OCI-LY7 (cell line): ENCODE results near the gene PNMA8C. TPM values are rescaled to one million over a fixed set of nuclear protein-coding genes. Genes with fewer than 3 reads are reported as not detected.

Source experiments
- BruUV-seq: library from RNA; stranded (reverse); fragments of 400-500 nt; replicated peaks from 2 replicates; lab custom pipeline; 2021; lab: Mats Ljungman, UMichigan
- CTCF ChIA-PET: fragments of 300-600 bp; sonication (Branson Sonifier 250); formaldehyde crosslinking; loops from one replicate; lab custom pipeline; 2022; ENCODE audit warnings: antibody characterized with exemption; ENCODE audit not compliant: unreplicated experiment; lab: Charles Lee
- POLR2A ChIA-PET: fragments of 300-600 bp; sonication (Branson Sonifier 250); formaldehyde crosslinking; loops from one replicate; lab custom pipeline; 2022; ENCODE audit warnings: antibody characterized with exemption; lab: Charles Lee
- DNase-seq: peaks from one replicate; pipeline ENCODE4 v3.0.0-alpha.2; 2015; ENCODE audit warnings: low spot score
- H2AFZ ChIP-seq: fragments of 200-600 bp; sonication (generic), shearing (Covaris generic); 2 replicates; pipeline ENCODE4 v1.6.1; 2014; ENCODE audit warnings: mild to moderate bottlenecking, antibody characterized with exemption, low read length, moderate library complexity
- H3K27ac ChIP-seq: fragments of 200-600 bp; sonication (generic); 2 replicates; pipeline ENCODE4 v1.5.1; 2014; ENCODE audit warnings: mixed run types, low read depth, mild to moderate bottlenecking, moderate library complexity, low read length, inconsistent platforms; ENCODE audit not compliant: poor library complexity, severe bottlenecking
- H3K36me3 ChIP-seq: fragments of 200-600 bp; sonication (generic); 2 replicates; pipeline ENCODE4 v1.6.1; 2014; ENCODE audit warnings: mild to moderate bottlenecking, antibody characterized with exemption, low read length, moderate library complexity, mixed read lengths; ENCODE audit not compliant: insufficient read depth
- H3K4me1 ChIP-seq: fragments of 200-600 bp; sonication (generic); 2 replicates; pipeline ENCODE4 v1.5.1; 2014; ENCODE audit warnings: mild to moderate bottlenecking, low read length; ENCODE audit not compliant: insufficient read depth, poor library complexity, severe bottlenecking
- H3K4me2 ChIP-seq: fragments of 200-600 bp; sonication (generic); 2 replicates; pipeline ENCODE4 v1.6.1; 2014; ENCODE audit warnings: mild to moderate bottlenecking, low read length
- H3K4me3 ChIP-seq: fragments of 200-600 bp; sonication (generic); 2 replicates; pipeline ENCODE4 v1.5.1; 2014; ENCODE audit warnings: mild to moderate bottlenecking, low read depth, low read length; ENCODE audit not compliant: poor library complexity, severe bottlenecking
- H3K79me2 ChIP-seq: fragments of 200-600 bp; sonication (generic); 2 replicates; pipeline ENCODE4 v1.6.1; 2016; ENCODE audit warnings: low read depth, mild to moderate bottlenecking, low read length, moderate library complexity, mixed read lengths; ENCODE audit not compliant: insufficient read depth
- H3K9me2 ChIP-seq: fragments of 200-600 bp; sonication (generic); 2 replicates; pipeline ENCODE4 v1.6.1; 2016; ENCODE audit warnings: mild to moderate bottlenecking, low read length, mixed read lengths; ENCODE audit not compliant: insufficient read depth
- H3K9me3 ChIP-seq: fragments of 200-600 bp; sonication (generic); 2 replicates; pipeline ENCODE4 v1.6.1; 2014; ENCODE audit warnings: mild to moderate bottlenecking, mixed run types, low read length, mixed read lengths
- H4K20me1 ChIP-seq: fragments of 200-600 bp; sonication (generic); 2 replicates; pipeline ENCODE4 v1.6.1; 2014; ENCODE audit warnings: mild to moderate bottlenecking, antibody characterized with exemption, low read length, moderate library complexity, mixed read lengths; ENCODE audit not compliant: insufficient read depth
- EZH2phosphoT487 ChIP-seq: fragments of 200-600 bp; sonication (generic); IDR thresholded peaks from 2 replicates; pipeline ENCODE4 v1.6.1; 2018; ENCODE audit warnings: low read depth, borderline replicate concordance, mild to moderate bottlenecking, mixed run types, antibody characterized with exemption, low read length, moderate library complexity, mixed read lengths
- intact Hi-C: fragments of 100-400 bp; cut with micrococcal nuclease; formaldehyde crosslinking; loops from one replicate; pipeline ENCODE4 v1.10.0; 2022; ENCODE audit not compliant: unreplicated experiment
- total RNA-seq, 2 experiments: library from RNA; depleted of rRNA in 1 of 2; stranded (reverse); fragments of >200 nt in 1 of 2; shearing (Covaris generic) in 1 of 2; gene quantifications; 2 replicates each; pipeline ENCODE4 v1.2.3, GENCODE V29; 2014 to 2022
- TF ChIP-seq, protein P1 (sequence below): fragments of 200-600 bp; sonication (generic); conservative IDR thresholded peaks from 2 replicates; pipeline ENCODE4 v1.5.1; 2014; ENCODE audit warnings: mild to moderate bottlenecking, antibody characterized with exemption, low read length, moderate library complexity, mixed read lengths

Gene PNMA8C
- total RNA-seq, 2 experiments from 2014 or later, result 1.0 to 4.9 TPM

DNA sequence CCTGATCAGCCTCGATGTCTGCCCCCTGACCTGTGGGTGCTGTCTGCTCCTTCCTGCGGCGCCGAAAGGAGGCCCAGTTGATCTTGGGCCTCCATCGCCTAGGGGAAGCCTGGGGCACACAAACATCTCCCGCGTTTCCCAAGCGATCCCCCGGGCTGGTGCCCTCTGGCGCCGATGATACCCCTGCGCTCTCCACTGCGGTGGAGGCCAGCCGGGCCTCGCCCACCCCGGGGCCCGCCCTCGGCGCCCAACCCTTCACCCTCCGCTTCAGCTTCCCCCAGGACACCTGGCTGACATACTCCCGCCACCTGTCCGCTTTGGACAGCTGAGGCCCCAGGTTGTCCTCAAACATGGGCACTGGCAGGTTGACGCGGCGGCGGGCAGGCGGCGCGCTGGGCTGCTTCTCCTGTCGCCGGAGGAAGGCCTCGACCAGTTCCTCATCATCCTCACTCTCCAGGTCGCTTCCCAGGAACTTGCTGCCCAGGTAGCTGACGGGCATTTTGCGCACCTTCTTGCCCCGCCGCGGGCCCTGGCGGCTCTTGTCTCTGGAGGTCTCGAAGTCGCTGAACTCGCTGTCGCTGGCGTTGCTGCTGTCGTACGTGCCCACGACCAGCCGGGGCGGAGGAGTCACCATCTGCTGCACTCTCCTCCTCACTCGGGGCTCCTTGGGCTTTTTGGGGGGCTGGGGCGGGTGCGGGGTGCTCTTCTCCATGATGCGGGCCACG lies 16.6 kb downstream of the PNMA8C start:
- DNase-seq, result no peak
- ChIA-PET POLR2A (interaction anchor here (0.9 kb wide), 1 partner anchor 11 kb away, joined by 4 read pairs; no protein-coding TSS in a partner anchor), CTCF (no interaction called here)
- Histone ChIP-seq H3K4me1 (peaks cover 48% of the 10 kb centered on the region), H3K9me3 (no peaks in the 10 kb centered on the region), H3K27ac (no peak overlapping the region), H3K4me3 (no peak overlapping the region), H3K9me2 (no peaks in the 10 kb centered on the region), H2AFZ (no peak overlapping the region), H3K79me2 (no peaks in the 10 kb centered on the region), H4K20me1 (no peaks in the 10 kb centered on the region), H3K36me3 (no peaks in the 10 kb centered on the region), H3K4me2 (no peak overlapping the region)
- no peak for TF ChIP-seq EZH2phosphoT487
- TF ChIP-seq, protein P1, sequence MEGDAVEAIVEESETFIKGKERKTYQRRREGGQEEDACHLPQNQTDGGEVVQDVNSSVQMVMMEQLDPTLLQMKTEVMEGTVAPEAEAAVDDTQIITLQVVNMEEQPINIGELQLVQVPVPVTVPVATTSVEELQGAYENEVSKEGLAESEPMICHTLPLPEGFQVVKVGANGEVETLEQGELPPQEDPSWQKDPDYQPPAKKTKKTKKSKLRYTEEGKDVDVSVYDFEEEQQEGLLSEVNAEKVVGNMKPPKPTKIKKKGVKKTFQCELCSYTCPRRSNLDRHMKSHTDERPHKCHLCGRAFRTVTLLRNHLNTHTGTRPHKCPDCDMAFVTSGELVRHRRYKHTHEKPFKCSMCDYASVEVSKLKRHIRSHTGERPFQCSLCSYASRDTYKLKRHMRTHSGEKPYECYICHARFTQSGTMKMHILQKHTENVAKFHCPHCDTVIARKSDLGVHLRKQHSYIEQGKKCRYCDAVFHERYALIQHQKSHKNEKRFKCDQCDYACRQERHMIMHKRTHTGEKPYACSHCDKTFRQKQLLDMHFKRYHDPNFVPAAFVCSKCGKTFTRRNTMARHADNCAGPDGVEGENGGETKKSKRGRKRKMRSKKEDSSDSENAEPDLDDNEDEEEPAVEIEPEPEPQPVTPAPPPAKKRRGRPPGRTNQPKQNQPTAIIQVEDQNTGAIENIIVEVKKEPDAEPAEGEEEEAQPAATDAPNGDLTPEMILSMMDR, result no peak
- BruUV-seq, result no TSS peak
- intact Hi-C loops, result no loop called here

DNA sequence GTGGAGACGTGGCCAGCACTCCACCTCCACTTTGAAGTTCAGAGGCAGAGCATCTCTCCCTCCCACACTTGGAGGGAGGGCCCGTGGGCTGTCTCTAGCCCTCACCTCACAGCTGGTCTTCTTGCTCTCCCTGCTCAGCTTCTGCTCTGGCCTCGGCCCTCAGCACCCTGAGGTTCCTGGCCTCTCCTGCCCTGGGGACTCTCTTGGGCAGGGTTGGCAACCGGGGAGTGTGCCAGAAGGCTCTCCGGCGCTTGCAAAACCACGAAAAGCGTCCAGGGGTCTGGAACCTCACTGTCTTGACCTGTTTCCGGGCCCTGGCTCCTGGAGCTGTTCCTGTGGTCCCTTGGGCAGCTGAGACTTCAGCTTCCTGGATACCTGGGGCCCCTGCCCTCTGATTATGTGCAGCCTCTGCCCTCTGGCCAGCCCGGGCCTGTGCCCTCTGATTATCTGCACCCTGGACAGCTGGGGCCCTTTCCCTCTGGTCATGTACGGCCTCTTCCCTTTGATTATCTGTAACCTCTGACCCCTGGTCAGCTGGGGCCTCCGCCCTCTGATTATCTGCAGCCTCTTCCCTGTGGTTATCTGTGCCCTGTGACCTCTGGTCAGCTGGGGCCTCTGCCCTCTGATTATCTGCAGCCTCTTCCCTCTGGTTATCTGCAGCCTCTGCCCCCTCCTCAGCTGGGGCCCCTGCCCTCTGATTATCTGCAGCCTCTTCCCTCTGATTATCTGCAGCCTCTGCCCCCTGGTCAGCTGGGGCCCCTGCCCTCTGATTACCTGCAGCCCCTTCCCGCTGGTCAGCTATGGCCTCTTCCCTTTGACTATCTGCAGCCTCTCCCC lies 17.4 kb downstream of the PNMA8C start:
- no peak overlapping the region for H3K4me3 ChIP-seq
- no peak for DNase-seq
- no peaks in the 10 kb centered on the region for H4K20me1 ChIP-seq
- H3K4me1 ChIP-seq, result peaks cover 44% of the 10 kb centered on the region
- no peaks in the 10 kb centered on the region for H3K36me3 ChIP-seq
- TF ChIP-seq, protein P1, result no peak
- no peak for TF ChIP-seq EZH2phosphoT487
- H3K9me2 ChIP-seq, result no peaks in the 10 kb centered on the region
- POLR2A ChIA-PET, result interaction anchor here (0.6 to 0.9 kb wide), 2 partner anchors 12 to 72 kb away, joined by 3 to 4 read pairs; no protein-coding TSS in a partner anchor
- H3K4me2 ChIP-seq, result no peak overlapping the region
- CTCF ChIA-PET, result no interaction called here
- peak overlapping the region; percentile 7 for H3K27ac ChIP-seq
- H3K79me2 ChIP-seq, result no peaks in the 10 kb centered on the region
- H3K9me3 ChIP-seq, result no peaks in the 10 kb centered on the region
- no peak overlapping the region for H2AFZ ChIP-seq
- BruUV-seq, result no TSS peak
- intact Hi-C loops, result no loop called here
